Measurements from ENCODE around the gene WLS. TPM values are rescaled to one million over a fixed set of nuclear protein-coding genes. Genes with fewer than 3 reads are reported as not detected.

The WLS gene
- total and polyA plus RNA-seq, 9 donors, result 42.2 to 303 (median 120) TPM

- WGBS, 3 donors, result 97 to 100% (median 100%) methylated on average over 1 of the region's 1 CpG
- intact Hi-C loops (cut with DNase I), result no loop called here
Measured at GRCh38 chr1:68197891-68198290, 34.4 kb downstream of the WLS start.

DNA sequence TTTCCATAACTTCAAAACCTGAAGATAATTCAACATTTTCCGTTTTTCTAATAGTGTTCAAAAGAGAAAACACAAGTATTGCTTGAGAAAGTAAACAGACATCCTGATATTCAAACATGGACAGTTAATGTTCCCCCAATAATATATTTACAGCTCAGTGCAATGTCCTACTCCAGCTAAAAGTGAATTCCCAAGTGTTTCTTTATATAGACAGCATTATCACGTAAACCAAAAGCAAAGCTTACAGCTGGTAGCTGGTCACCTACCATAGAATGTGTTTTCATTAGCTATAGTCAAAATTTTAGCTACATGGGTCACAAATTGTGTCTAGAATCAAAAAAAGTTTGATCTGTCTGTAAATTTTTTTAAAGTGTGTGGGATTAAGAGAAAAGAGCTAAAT, 34.9 kb downstream of the WLS start:
- TF ChIP-seq EP300 (IDR thresholded peaks at IDR 0.05), result no peak
- TF ChIP-seq POLR2A (IDR thresholded peaks at IDR 0.05), result no peak
- TF ChIP-seq, protein P1, sequence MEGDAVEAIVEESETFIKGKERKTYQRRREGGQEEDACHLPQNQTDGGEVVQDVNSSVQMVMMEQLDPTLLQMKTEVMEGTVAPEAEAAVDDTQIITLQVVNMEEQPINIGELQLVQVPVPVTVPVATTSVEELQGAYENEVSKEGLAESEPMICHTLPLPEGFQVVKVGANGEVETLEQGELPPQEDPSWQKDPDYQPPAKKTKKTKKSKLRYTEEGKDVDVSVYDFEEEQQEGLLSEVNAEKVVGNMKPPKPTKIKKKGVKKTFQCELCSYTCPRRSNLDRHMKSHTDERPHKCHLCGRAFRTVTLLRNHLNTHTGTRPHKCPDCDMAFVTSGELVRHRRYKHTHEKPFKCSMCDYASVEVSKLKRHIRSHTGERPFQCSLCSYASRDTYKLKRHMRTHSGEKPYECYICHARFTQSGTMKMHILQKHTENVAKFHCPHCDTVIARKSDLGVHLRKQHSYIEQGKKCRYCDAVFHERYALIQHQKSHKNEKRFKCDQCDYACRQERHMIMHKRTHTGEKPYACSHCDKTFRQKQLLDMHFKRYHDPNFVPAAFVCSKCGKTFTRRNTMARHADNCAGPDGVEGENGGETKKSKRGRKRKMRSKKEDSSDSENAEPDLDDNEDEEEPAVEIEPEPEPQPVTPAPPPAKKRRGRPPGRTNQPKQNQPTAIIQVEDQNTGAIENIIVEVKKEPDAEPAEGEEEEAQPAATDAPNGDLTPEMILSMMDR (IDR thresholded peaks at IDR 0.05), result no peak
- Histone ChIP-seq H3K9me3 (no peaks in the 10 kb centered on the region), H3K4me1 (ENCODE audit: insufficient read depth) (peaks cover 3% of the 10 kb centered on the region), H3K27me3 (no peaks in the 10 kb centered on the region), H3K4me3 (no peak overlapping the region), H3K36me3 (no peaks in the 10 kb centered on the region), H3K27ac (peak overlapping the region in 1 of 2 donors; percentile 20)
- no peak for DNase-seq
- WGBS, 3 donors, result 48 to 63% (median 50%) methylated on average over 2 of the region's 2 CpGs
- intact Hi-C loops (cut with DNase I), result no loop called here

More at GRCh38 chr1:68197891-68198290, 34.4 kb downstream of the WLS start:
- Histone ChIP-seq H3K9me3 (no peaks in the 10 kb centered on the region), H3K36me3 (no peaks in the 10 kb centered on the region), H3K27me3 (no peaks in the 10 kb centered on the region), H3K27ac (peak overlapping the region in 1 of 2 donors; percentile 20), H3K4me3 (no peak overlapping the region), H3K4me1 (ENCODE audit: insufficient read depth) (peaks cover 3% of the 10 kb centered on the region)
- TF ChIP-seq EP300 (IDR thresholded peaks at IDR 0.05), result no peak
- TF ChIP-seq, protein P1 (IDR thresholded peaks at IDR 0.05), result no peak
- TF ChIP-seq POLR2A (IDR thresholded peaks at IDR 0.05), result no peak
- DNase-seq, result no peak

DNA sequence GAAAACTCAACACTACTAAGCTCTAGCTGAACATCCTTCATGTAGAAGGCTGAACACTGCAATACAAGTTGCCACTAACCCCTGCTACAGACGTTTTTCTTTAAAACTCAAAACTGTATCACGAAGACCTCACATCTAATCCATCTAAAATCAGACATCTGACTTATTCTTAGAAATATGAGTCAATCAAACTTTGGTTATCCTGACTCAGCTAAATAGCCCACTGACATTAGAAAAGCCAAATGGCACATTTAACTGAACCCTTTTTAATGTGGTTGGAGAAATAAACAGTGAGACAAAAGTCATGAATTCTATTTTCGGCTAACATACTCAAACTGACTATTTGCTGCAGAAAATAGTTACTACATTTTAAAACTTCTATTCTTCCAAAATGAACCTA, 35.6 kb downstream of the WLS start:
- 39 to 67% (median 42%) methylated on average over 3 of the region's 3 CpGs for WGBS, 3 donors
- no peaks in the 10 kb centered on the region for H3K36me3 ChIP-seq
- intact Hi-C loops (cut with DNase I), result no loop called here
- H3K27ac ChIP-seq, result peak overlapping the region in 1 of 2 donors; percentile 20
- H3K27me3 ChIP-seq, result no peaks in the 10 kb centered on the region
- DNase-seq, result no peak
- TF ChIP-seq EP300 (IDR thresholded peaks at IDR 0.05) (no peak), POLR2A (IDR thresholded peaks at IDR 0.05) (no peak)
- TF ChIP-seq, protein P1 (IDR thresholded peaks at IDR 0.05), result no peak
- H3K4me1 ChIP-seq (ENCODE audit: insufficient read depth), result no peaks in the 10 kb centered on the region
- H3K9me3 ChIP-seq, result no peaks in the 10 kb centered on the region
- H3K4me3 ChIP-seq, result no peak overlapping the region

GRCh38 chr1:68191717-68192116, 40.6 kb downstream of the WLS start:
- H3K9me3 ChIP-seq, result no peaks in the 10 kb centered on the region
- no peaks in the 10 kb centered on the region for H3K27me3 ChIP-seq
- H3K27ac ChIP-seq, result no peak overlapping the region
- intact Hi-C loops (cut with DNase I), result no loop called here
- no peaks in the 10 kb centered on the region for H3K36me3 ChIP-seq
- WGBS, 3 donors, result 95 to 98% (median 97%) methylated on average over 2 of the region's 2 CpGs
- TF ChIP-seq, protein P1 (IDR thresholded peaks at IDR 0.05), result no peak
- TF ChIP-seq POLR2A (IDR thresholded peaks at IDR 0.05) (no peak), EP300 (IDR thresholded peaks at IDR 0.05) (no peak)
- no peak for DNase-seq
- peaks cover 4% of the 10 kb centered on the region for H3K4me1 ChIP-seq (ENCODE audit: insufficient read depth)
- H3K4me3 ChIP-seq, result no peak overlapping the region

Measured in ovary (tissue), 9 donors.